Stimulated activated CD8-positive, alpha-beta memory T cell treated with anti-CD3 and anti-CD28 coated beads, Interleukin-4, amount 100 ng/mL, for 24 hours (primary cell): Measurements from ENCODE around the gene XDH.

Experiments
- DNase-seq: peaks from one replicate; pipeline ENCODE4 v3.0.0-alpha.2; 2020; ENCODE audit warnings: low read depth

The XDH gene

DNA sequence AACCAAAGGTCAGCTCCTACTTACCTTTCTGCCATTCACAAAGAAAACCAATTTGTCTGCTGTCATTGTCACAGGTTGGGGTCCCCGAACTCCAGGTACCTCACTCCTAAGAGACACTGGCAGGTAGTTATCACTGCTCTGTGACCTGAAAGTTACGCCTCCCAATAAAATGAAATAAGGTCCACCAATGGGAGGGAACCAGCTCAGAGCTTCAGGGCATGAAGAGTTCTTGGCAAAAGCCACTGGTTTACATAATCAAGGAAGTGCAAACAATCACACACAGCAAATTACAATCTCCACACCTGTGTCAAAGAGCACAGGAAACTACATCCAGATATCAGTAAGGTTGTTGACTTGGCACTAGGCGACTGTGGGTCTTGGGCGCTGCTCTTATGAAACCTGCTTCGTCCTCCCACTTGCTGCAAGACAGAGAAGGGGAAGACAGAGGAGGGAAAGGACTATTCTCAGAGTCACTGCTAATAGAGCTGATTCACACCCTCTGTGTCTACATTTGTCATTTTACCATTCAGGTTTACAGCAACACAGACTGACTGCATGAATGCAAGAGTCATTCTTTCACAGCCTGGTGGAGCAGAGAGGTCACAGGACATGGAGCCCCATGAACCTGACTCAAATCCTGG lies at the start of gene XDH:
TSS of gene XDH (minus strand) at position 142 of the 641 bp plus-strand sequence. CDS start at position 66, 76 bp downstream.
- DNase-seq, result no peak

DNA sequence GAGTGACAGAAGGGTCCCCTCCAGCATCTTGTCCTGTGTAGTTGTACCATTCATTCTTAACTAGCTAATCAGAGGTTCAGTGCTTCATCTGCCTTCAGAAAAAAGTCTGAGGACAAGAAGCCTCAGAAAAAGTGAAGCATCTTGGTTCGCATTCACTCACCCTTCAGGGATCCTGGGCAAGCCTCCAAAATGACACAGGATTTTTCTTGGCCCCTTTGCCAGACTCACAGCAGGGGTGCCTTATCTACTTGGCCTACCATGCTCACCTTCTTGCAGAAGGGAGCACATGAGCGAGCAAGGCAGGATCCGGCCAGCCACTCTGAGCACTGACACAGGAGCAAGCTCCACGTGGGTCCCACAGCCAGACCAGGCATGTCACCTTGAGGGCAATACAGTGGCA lies 43.1 kb upstream of the XDH start:
- DNase-seq, result no peak

DNA sequence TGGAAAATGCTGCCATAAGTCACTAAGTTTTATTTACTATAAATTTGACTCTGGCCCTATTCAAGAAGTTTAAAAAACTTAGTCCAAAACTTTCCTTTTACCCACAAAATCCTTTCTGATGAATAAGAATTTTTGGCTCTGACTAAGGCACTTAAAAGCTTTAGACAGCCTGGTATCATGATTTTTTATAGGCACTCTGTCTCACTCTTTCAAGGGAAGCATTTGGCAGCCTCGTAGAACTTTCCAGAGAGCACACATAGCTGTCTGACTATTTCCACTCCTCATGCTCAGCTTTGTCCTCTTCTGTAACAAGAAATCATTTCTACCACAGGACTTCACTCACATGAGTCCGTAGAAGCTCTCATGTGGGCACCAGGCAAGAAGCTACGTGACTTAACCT lies 32.3 kb upstream of the XDH start:
- DNase-seq, result no peak

DNA sequence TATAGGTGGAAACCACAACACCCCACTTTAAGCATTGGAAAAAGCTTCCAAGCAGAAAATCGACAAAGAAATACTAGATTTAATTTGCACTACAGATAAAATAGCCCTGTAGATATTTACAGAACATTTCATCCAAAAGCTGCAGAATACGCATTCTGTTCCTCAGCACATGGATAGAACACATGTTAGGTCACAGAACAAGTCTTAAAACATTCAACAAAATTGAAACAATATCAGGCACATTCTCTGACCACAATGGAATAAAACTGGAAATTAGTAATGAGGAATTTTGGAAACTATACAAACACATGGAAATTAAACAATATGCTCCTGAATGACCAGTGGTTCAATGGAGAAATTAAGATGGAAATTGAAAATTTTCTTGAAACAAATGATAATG lies 27.8 kb upstream of the XDH start:
- DNase-seq, result no peak

DNA sequence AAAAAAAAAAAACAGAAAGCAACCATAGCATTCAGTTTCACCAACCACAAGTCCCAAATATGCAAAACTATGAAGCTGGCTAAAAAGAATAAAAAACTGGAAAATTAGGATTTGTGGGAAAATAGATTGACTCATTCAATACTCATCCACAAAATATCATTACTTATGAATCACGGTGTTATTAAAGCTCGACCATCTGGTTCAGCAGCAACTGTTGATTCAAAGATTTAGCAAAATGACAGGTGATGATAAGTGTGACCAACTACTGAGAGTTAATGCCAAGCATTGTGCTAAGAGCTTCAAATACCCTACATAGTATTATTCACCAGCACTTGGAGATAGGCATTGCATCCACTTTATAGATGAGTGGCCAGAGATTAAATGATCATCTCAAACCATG lies 26.2 kb upstream of the XDH start:
- DNase-seq, result no peak

DNA sequence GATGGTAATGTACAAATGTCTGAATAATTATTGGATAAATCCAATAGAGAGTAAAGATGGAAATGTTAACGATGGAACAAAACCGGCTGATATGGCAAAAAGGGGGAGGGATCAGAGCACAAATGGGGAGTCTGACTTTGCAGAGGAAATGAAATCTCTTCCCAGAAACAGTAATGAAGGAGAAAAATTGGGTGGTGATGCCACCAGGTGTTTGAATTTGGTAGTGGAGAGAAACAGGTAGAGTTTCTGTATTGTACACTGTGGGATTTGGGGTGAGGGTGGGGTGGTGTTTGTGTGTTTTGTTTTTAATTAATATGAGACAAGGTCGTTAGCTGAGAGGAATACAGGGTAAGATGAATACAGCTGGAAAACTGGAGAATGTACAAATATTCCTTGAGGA lies 20.4 kb upstream of the XDH start:
- DNase-seq, result no peak

DNA sequence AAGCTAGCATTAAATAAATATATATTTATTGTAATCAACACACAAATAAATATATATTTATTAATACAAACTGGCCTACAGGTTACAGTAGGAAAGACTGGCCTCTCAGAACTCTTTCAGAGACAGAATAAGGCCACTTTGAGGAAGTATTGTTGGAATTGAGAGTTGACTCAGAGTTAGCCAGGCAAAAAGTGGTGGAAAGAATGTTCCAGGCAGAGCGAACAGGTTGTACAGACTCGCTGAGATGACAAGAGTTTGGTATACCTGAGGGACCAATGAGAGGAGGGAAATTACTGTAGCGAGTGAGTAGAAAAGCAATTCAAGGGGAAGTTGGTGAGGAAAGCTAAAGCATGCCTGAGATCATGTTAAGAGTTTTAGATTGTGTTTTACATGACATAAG lies 19.0 kb upstream of the XDH start:
- DNase-seq, result no peak

DNA sequence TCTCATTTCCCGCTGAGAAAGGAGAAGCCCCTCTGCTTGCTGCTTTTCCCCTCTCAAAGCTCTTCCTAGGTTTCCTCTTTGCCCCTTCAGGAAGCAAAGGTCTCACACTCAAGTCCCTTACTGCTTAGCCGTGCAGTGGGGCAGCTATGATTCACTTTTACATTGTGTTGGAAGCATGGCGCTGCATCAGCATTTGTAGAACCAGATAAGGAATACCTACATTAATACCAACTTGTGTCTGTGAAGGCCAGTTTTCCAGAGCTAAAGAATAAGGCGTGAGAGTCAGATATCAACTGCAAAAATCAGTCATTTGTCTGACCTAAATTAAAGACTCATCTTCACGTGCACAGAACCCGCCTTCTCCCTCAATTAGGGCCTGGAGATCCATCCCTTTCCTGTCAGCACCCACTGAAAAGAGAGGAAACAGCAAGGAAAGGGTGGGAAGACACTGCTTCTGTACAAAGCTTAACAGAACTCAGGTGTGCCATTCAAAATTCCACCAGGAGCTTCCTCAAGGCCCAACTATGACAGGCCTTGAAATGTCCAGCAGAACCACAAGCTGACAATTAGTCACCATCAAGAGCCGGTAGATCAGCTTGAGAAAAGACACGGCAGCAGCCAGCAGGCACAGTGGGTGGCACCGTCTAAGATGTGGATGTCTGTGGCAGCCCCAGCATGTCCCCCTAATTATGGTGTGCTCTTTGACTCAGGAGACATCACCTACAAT lies 16.1 kb upstream of the XDH start:
- no peak for DNase-seq

DNA sequence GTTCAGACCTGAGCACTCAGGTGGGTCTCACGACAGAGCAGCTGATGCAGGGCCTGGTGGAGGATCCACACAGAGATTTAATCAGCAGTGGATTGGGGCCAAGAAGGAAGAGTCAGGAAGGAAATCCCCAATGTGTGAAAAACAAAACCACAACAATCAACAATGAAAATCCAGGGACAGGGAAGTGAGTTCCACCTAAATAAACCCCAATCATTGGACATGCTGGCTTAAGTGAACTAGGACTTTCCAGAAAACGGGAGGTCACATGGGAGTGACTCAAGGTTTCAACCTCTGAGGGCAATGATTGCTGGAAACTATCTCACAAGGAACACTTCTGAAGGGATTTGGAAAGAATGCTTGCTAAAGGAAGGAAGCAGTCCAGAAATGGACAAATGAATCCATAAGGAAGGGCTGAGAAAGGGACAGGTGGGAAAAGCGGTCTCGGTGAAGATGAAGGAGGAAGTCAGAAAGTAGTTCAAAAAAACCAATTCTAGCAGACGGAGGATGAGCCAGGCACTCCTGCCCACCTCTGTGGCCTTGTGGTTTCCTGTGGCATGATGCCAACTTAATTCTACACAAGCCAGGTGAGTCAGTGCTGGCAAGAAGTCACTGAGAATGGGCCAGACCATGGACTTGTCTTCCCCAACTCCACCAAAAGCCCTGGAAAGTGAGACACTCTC lies 15.4 kb upstream of the XDH start:
- DNase-seq, result no peak

DNA sequence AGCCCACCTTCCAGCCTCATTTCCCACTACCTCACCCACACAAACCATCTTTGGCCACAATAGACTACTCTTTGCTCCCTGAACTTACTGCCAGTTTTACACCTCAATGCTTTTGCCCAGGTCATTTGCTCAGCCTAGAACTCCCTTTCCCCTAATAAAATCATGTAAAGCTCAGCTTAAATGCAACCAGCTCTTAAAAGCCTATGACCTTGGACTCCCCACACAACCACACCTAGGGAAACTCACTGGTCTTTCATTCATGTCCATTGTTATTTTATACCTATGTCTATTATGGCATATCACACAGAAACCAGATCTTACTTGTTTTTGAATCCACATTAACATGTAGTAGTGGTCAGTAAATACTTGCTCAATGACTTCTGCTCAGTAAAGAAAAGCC lies 14.5 kb upstream of the XDH start:
- DNase-seq, result no peak

DNA sequence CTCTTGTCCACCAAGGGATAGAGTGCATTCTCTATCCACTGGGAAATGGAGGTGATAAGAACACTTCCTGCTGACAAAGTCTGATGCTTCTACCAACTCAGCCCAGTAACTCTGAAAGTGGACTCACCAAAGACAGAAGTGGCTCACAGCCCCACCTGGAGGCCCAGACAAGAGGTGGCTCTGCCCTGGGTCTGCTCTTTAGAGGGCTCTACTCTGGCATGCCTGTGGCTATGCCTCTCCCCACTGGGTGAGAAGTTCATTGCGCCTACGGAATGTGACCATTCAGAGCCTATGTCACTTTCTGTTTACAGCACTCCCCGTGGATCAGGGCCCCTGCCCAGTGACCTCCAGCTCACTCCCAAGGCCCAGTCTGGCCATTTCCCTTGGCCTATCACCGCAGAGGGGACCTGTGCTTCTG lies 13.5 kb upstream of the XDH start:
- DNase-seq, result no peak

DNA sequence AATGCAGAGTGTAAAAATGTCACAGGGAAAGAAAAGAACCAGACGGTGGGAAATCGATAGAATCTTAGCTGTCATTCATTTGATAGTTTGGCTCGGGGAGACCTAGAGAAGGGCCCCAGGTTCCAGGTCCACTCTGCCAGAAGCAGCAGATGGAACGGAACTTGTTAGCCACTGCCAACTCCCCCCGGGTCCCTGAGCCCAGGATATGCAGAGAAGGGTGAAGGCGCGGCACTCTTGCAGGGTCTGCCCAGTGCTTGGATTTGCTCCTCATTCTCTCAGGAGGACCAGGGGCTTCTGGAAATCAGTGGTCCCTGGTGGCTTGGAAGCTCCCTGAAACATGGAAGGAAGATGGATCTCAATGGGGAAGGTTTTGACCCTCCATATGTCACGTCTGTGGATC lies 11.6 kb upstream of the XDH start:
- no peak for DNase-seq

DNA sequence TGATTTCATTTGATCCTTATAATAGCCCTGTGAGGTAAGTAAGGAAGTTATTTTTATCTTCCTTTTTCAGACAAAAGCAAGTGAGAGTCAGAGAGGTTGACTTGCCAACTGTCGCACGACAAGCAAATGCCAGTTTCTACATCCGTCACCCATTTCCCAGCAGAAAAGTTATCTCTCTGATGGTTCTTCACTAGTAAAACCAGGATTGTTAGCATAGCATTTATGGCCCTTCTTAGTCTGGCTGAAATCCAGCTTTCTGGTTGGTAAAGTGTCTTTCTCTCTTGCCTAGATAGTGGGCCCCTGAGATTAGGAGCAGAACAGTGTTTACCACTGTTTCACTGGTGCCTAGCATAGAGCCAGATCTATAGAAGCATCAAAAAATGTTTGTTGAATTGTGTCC lies 7.1 kb upstream of the XDH start:
- no peak for DNase-seq

DNA sequence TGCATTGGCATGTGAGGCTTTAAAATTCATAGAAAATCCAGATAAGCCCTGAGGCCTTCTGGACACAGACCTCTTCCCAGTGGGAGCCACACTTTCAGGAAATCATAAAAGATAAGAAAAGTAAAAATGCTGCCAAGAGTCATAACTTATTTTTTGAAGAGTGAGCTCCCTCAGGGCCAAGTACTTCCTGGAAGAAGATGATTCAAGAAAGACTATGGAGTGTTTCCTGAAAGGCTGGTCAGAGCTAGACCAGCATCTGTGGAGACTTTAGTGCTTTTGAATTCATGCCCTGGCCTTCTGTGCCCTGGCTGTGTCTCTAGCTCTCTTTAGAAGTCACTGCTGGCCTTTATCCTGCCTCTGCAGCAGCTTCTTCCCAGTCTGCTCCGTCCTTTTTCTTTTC lies 6.4 kb upstream of the XDH start:
- no peak for DNase-seq

DNA sequence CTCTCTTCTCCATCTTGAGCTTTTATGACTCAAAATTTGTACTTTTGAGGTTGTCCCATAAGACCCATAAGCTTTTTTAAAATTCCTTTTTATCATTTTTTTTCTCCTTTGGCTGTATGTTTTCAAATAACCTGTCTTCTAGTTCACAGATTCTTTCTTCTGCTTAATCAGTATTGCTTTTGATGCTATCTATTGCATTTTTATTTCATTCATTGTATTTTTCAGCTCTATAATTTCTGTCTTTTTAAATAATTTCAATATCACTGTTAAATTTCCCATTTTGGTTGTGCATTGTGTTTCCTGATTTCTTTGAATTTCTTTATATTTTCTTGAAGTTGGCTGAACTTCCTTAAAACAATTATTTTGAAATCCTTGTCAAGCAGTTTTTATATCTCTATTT lies 4.8 kb upstream of the XDH start:
- no peak for DNase-seq

DNA sequence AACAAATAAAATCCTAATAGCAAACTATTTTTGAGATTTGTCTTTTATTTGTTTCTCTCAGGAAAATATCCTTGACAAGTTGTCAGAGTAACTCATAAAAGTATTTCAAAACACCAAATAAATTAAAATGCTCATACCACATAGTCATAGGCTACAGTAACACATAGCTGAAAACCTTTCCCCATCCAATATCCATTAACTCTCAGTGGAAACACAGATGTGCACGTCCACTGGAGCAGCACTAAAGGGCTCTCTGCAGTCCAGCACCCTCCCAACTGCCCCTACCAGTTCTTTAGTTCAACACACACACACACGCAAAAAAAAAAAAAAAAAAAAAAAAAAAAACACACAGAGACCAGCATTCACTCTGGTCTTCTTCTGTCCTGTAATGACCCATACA lies 879 bp upstream of the XDH start:
- DNase-seq, result no peak

DNA sequence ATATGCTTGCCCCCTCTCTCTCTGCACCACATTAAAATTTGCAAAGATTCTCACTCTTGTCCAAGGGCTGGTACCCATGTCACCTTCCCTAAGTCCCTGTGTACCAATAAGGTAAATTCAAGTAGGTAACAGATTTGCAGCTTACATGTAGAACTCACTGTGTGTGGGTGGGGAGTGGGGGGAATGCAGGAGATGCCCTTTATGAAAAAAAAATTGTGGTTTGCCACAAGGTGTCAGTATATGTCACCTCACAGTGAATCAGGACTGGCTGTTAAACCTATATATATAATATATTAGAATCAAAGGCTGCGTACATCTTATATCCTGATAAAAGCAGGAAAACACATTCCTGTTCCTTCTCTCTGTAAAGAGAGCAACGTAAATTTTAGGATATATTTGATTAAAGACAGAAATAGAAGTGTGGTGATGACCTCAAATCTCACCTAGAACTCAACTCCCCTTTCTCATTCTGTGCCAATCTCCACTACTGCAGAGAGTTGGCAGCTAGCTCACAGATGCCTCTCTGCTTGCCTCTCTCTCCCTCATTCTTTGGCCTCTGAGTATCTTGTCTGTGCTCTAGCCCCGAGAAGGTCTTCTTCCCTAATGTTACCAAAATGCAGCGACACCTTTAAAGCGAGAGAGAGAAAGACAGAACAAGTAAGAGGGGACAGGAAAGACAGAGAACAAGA lies 536 bp downstream of the XDH start:
- no peak for DNase-seq

DNA sequence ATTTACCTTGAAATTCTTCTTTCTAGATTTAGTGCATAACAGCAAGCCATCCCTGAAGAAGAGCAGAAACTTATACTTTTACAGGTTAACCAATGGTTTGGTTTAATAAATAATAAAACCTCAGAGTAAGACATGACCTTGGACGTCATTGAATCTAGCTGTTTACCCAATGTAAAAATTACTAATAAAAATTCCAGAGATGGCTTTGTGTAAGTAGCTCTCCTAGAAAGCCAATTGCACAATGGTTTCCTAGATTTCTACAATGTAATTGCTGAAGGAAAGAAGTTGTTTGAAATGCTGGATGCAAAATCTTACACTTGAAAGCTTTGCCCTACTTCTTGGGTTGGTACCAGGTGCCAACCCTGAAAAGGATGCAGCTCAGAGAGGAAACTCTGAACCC lies 1.5 kb downstream of the XDH start:
- DNase-seq, result no peak

DNA sequence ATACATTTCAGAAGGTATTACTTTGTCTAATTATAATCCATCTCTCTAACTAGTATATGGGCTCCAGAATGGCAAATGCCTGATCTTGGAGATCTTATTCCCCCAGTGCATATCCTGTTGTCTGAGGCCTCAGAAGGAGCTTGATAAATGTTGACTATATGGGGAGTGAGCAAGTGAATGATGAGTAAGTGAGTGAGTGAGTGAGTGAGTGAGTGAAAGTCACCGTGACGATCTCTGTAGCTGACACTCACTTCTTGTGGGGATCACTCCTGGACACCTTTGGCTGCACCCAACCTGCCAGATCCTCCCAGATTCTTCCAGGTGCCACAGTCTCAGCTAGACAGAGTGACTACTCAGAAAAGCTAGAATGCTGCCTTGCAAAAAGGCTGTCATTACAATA lies 2.8 kb downstream of the XDH start:
- no peak for DNase-seq

DNA sequence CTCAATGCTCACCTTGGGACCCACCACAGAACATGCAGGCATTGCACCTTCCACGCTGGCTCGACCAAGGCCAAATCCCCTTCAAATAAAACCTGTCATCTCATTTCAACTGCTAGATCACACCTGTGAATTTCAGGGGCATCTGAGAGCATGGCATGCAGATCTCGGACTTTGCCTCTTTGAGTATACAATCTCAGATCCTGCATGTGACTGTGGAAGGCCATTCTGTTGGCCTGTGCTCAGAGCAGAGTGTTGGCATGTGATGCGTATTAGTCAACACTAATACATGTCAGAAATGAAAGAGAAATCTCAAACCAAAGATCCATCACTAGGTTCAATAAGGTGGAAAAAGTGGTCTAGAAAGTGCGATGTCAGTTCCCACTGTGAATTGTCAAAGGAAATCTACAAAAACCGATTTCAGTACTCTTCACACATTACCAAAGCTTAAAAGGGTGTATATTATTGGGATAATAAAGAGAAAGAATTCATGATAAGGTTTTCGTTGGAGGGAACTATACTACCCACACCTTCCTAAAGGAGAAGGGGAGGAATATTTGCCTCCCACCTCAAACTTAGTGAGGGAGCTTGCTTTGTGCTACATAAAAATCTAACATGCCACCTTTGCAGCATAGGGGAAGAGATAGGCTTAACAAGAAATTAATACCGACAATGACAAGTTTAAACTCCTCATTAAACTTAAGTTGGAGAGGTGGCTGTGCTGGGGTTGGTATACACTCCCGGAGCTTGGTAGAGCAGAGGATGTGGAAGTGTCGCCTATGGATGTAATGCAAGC lies 7.8 kb downstream of the XDH start:
- DNase-seq, result no peak

DNA sequence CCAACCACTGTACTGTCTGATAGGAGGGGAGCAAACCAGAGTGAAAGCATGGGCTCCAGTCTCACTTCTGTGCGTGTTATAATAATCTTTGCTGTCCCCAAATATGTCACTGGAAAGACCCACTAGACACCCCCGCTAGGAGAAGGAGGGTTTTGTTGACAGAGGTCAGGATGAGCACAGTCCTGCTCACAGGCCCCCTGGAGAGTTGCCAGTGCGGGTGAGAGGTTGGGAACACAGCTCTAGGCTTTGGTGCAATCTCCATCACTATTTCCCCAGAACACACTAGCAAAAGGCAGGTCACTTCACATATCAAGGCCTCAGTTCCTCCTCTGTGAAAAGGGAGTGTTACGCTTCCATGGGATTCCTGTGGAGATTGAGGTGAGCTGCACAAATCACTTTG lies 9.7 kb downstream of the XDH start:
- no peak for DNase-seq

DNA sequence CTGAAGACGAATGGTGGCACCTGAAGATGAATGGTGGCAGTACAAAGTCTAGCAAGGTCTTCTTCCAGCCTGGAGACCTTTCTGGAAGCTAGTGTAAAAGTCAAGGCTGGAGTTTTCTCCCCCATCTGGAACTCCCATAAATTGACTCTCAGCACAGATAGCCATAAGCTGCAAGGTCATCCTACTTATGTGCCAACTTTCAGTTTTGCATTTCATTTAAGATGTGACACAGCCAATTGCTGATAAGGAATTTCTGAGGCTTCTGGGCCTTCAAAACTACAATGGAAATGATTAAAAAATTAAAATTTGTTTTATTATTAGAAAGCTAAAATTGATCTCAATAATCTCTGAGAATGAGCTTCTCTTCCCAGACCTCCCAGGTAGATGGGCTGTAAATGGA lies 10.2 kb downstream of the XDH start:
- DNase-seq, result no peak
